Subcutaneous adipose tissue (tissue), 4 donors: ENCODE measurements around the gene SCMH1. TPM values are rescaled to one million over a fixed set of nuclear protein-coding genes. Genes with fewer than 3 reads are reported as not detected.

Experiments
- total RNA-seq, 4 donors: library from RNA; depleted of rRNA; stranded (reverse); fragments of >200 nt; gene quantifications; one replicate each; pipeline ENCODE4 v1.1.0, GENCODE V29; 2016
- TF ChIP-seq, protein P1 (sequence below): fragments of 450-650 bp; IDR thresholded peaks from one replicate; pipeline ENCODE4 v1.5.1; 2016; ENCODE audit warnings: low read depth, mild to moderate bottlenecking, control low read depth, antibody characterized with exemption, moderate library complexity

SCMH1 gene
- total RNA-seq, result 10 to 100 TPM; 27.7 to 47.3 (median 46.1) TPM

GRCh38 chr1:41241749-41242341 is at the start of gene SCMH1:
TSS of gene SCMH1 (minus strand) at chr1:41242306. CDS start at chr1:41186133, 56,173 bp downstream.
- TF ChIP-seq, protein P1, sequence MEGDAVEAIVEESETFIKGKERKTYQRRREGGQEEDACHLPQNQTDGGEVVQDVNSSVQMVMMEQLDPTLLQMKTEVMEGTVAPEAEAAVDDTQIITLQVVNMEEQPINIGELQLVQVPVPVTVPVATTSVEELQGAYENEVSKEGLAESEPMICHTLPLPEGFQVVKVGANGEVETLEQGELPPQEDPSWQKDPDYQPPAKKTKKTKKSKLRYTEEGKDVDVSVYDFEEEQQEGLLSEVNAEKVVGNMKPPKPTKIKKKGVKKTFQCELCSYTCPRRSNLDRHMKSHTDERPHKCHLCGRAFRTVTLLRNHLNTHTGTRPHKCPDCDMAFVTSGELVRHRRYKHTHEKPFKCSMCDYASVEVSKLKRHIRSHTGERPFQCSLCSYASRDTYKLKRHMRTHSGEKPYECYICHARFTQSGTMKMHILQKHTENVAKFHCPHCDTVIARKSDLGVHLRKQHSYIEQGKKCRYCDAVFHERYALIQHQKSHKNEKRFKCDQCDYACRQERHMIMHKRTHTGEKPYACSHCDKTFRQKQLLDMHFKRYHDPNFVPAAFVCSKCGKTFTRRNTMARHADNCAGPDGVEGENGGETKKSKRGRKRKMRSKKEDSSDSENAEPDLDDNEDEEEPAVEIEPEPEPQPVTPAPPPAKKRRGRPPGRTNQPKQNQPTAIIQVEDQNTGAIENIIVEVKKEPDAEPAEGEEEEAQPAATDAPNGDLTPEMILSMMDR, result no peak

DNA sequence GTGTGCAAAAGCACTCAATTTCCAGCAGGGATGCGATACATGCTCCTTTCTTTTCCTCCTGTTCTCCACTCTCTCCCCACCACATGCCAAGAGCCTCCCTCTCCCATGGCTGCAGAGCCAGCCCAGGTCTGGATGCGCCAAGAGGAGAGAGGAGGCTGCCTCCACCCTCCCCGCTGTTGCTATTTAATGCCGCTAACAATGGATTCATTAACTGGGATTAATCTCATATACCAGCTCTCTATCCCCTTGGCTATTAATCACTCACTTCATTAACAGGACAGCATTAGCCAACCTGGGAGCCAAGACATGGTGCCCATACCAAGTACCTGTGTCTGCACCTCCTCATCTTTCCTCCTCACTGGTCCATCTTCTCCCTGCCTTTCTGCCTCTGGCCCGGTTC is 49.1 kb upstream of the SCMH1 start:
- TF ChIP-seq, protein P1, result no peak

GRCh38 chr1:41289196-41289595 is 47.1 kb upstream of the SCMH1 start:
- TF ChIP-seq, protein P1, result no peak

DNA sequence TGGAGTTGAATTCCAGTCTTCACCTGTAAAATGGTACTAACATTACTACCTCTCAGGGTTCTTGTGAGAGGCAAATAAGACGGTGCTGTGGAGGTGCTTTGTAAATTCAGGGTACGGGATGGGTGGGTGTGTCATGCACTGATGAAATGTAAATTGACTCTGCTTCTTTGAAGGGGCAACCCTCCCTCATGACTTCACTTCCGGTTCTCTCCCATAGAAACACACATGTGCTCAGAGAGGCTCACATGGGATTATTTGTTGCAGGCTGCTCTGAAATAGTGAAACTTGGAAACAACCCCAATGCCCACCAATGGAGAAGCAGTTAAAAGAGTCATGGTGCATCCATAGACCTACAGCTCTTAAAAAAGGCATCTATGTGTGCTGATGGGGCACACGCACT is 44.9 kb upstream of the SCMH1 start:
- TF ChIP-seq, protein P1, result no peak

DNA sequence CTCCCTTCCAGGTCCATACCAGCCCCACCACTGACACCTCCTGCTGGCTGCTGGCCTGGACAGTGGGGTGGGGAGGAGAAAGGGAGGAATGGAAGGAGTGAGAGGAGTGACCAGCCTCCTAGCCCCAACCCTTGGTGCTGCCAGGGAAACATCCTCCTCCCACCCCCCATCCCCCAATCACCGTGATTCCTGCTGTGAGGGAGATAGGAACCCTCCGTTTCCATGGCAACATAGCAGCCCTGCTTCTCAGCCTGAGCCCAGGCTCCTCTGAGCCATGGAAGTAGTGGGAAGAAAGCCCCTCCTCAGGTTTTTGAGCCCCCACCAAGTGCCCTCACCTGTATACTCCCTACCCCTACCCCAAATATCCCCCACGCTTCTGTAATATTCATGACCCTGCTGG is 44.4 kb upstream of the SCMH1 start:
- TF ChIP-seq, protein P1, result no peak

DNA sequence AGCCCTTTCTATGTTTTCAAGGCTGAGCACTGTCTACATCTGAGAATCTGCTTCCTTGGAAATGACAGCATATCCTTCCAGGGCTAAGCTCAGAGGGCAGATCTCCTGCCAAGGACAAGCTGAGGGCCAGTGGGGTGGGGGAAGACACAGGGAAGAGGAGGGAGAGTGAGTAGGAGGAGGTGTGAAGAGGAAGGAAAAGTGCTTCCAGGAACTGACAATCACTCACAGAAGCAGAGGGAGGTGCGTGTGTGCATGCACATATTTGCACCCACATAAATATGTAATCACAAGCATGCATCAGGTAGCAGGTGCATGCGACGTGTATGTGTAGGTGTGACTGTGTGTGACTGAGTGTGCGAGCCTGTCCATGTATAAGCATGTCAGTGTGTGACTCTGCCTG is 43.7 kb upstream of the SCMH1 start:
- TF ChIP-seq, protein P1, result no peak

DNA sequence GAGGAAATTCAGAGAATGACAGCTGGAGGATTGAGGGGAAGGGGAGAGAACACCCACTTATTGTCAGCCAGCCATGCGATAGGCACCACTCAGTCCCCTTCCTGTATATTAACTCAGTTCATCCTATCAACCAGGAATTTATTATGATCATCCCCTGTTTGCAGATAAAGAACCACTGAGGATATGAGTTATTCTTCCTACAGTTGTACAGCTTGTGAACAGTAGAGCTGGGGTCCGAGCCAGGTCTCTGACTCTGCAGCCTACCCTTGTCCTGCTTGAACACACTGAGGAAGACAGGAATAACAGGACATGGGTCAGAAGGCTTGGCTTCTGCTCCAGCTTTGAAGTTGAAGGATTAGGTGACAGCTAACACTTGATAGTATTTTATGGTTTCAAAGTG is 42.0 kb upstream of the SCMH1 start:
- TF ChIP-seq, protein P1, result no peak
